Stimulated activated CD8-positive, alpha-beta memory T cell treated with anti-CD3 and anti-CD28 coated beads, Interleukin-4, amount 100 ng/mL, for 4 hours (primary cell): ENCODE results near the gene TRUB2.

Experiments used
- DNase-seq, 2 donors: peaks; one replicate each; pipeline ENCODE4 v3.0.0-alpha.2; 2020; ENCODE audit warnings: low read depth in 2 of 2, low spot score in 1 of 2

The TRUB2 gene, protein sequence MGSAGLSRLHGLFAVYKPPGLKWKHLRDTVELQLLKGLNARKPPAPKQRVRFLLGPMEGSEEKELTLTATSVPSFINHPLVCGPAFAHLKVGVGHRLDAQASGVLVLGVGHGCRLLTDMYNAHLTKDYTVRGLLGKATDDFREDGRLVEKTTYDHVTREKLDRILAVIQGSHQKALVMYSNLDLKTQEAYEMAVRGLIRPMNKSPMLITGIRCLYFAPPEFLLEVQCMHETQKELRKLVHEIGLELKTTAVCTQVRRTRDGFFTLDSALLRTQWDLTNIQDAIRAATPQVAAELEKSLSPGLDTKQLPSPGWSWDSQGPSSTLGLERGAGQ

DNA sequence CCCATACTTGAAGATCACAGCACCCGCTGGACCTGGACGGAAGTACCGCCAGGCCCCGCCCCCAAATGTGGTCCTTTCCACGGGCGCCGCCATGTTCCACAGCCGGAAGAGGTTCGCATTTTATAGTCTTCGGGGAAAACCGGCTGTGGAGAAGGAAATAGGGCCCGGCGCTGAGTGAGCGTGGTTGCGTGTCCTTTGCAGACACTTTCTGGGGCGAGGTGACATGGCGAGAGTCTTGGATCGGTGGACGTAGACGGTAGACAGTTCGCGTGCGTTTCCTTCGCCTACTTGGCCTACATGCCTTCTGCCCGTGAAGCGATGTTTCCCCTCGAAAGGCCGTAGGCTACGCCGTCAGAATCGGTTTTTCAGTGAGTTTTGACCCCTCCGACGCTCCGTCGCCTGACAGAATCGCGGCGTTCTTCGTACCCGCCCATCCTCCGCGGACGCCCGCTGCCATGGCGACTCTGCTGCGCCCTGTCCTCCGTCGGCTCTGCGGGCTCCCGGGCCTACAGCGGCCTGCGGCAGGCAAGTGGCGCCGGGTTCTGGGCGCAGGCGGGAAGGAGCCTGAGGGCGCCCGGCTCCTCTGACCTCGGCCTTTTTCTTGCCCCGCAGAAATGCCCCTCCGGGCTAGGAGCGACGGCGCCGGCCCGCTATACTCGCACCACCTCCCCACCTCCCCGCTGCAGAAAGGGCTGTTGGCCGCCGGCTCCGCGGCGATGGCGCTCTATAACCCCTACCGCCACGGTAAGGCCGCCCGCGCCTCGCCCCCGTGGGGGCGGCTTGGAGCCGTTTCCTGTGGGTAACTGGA, at the start of gene TRUB2, which contains the start of gene COQ4:
Gene TRUB2, minus strand, starts transcription at position 44 of the 808 bp plus-strand sequence. Its CDS starts 39 bp downstream, at position 5.
Gene COQ4, plus strand, starts transcription at position 436 of the 808 bp plus-strand sequence. Its CDS starts 20 bp downstream, at position 456.
- peak; percentile 84 to 85 for DNase-seq

DNA sequence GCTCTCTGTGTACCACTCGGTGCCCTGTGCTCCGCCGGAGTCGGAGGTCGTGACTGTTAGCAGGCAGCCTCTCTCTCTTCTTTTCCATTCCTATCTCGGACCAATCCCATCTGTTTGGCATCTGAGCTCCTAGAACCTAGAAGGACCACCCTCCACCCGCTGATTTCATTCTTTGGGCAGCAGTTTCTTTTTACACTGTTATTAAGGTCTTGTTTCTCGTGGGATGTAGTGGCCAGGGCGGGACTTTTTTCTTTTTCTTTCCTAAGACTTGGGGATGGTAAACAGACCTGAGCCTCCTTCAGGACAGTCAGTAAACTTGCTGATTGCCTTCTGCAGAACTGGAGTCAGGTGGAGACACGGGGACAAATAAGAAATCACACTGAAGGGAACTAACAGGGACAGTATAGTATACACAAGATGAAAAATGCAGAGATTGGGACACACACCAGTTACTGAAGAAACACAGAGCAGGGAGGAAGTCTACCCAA, 49.4 kb upstream of the TRUB2 start:
- DNase-seq: no peak

DNA sequence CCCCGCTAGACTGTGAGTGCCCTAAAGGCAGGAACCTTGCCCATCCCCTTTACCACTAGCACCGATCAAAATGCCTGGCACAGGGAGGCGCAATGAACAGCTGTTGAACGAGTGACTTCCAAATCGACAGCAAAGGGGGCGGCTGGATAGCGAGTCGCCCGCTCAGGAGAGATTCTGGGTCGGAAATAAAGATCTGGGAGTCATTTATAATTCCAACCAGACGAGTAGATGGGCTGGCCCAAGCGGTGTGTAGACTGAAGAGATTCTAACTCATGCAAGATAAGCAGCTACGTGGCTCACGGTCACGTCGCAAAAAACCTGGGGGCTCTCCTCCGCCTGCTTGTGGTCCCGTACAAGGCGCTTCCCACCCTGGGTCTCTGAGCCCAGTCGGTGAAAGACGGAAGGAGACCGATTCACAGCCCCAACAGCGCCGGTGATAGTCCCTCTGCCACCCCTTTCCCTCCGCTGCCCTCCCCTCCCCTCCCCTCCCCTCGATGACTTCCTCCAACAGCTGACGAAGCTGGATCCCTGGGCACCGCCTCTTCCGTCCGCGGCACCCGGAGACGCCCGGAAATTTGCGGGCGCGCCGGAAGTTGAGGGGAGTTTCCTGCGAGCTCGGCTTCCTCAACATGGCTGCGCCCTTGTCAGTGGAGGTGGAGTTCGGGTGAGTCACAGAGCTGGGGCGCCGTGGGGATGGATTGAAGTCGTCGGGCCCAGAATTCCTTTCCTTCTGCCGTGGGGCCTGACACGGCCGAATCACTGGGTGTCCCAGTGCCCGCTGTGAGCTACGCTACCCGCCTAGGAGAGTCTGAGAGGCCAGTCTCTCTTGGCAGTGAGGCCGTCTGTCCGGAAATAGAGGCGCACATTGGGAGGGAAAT, 48.7 kb upstream of the TRUB2 start, which contains the start of gene URM1:
Gene URM1, plus strand, starts transcription at position 623 of the 878 bp plus-strand sequence. Its CDS starts 7 bp downstream, at position 630.
- DNase-seq: peak; percentile 87 to 93

DNA sequence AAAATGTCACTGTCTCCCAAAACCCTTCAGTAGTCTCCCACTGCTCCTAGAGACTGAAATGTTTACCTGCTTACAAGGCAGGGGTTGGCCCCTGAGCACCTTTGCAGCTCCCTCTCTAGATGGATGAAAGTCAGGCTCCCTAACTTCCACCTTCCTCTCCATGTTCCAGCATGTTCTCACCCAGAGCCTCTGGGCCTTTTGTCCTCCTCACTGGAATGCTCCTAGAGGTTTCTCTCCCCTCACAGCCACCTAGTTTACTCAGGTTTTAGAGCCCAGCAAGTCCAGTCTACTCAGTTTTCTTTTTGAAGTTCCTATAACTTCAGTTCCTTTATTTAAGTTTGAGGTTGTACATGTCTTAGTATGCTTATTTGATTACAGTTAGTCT, 48.1 kb upstream of the TRUB2 start:
- no peak for DNase-seq

DNA sequence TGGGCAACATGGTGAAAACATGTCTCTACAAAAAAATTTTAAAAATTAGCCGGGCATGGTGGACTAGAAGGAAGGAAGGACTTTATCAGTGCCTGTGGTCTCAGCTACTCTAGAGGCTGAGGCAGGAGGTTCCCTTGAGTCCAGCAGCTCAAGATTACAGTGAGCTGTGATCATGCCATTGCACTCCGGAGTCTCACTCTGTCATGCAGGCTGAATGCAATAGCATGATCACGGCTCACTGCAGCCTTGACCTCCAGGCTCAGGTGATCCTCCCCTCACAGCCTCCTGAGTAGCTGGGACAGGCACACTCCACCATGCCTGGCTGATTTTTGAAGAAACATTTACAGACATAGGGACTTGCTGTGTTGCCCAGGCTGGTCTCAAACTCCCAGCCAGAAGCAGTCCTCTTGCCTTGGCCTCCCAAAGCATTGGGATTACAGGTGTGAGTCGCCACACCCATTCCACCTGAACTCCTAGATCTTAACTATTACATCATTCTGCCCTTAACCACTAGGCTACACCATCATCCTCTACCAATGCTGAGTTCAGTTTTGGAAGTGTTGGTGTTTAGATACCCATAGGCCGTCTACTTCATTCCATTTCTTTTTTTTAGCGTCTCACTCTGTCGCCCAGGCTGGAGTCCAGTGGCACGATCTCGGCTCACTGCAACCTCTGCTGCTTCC, 46.9 kb upstream of the TRUB2 start:
- no peak for DNase-seq

DNA sequence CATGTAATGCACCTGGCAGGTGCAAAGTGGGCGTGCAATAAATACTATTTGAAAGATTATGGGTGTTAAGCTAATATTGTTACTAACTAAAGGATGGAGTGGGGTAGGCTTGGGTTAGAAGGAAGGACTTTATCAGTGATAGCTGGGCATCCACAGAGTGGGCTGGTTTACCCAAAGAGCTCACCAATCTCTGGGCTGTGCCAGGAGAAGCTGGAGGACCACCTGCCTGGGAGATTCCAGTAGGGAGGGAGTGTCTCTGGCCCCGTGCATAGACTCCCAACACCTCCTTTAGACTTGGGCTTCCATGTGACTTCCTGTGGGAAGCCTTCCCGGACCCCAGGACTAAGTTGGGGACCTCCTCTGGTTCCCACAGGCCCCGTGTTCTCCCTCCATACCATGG, 43.3 kb upstream of the TRUB2 start:
- DNase-seq: no peak

DNA sequence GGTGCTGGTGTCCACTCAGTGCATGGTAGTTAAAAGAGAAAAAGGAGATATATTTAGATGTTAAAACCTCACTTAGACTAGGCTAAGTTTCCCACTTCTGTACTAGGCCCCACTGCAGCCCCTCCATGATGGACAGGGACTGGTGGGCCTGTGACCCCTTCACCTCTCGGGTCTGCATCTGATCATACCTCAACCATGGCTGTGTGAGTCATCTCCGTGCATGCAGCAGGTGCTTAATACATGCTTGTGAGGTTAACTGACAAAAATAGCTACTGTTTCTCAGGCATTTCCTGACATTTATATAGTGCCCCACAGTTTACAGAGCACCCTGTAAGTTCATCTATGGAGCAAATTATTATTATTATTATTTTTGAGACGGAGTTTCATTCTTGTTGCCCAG, 40.5 kb upstream of the TRUB2 start:
- no peak for DNase-seq

DNA sequence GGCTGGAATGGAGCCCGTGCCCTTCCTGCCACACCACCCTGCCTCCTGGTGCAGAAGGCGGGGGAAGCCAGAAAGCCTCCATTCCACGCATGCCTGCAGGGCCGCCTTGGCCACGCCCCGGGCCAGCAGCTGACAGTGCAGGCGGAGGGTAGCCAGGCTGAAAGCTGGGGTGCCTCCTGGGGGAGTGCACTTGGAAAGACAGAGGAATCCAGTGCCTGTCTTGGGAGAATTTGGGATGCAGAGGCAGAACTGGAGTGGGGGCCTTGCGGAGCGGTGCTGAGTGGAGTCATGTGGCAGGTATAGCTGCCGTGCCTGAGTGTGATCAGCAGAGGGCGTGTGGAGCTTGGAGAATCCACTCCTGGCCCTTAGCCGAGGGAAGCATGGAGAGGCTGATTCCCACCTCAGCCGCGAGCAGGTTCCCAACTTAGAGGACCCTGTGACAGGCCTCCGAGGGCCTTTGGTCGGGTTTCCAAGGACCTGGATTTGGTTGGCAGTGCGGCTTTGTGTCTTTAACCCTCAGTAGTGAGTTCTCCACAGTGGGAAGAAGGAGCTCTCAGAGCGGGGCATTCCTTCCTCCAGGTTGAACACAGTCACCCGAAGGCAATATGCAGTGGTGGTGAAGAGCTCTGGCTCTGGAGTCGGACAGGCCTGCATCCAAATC, 39.9 kb upstream of the TRUB2 start:
- peak; percentile 36 to 39 for DNase-seq

DNA sequence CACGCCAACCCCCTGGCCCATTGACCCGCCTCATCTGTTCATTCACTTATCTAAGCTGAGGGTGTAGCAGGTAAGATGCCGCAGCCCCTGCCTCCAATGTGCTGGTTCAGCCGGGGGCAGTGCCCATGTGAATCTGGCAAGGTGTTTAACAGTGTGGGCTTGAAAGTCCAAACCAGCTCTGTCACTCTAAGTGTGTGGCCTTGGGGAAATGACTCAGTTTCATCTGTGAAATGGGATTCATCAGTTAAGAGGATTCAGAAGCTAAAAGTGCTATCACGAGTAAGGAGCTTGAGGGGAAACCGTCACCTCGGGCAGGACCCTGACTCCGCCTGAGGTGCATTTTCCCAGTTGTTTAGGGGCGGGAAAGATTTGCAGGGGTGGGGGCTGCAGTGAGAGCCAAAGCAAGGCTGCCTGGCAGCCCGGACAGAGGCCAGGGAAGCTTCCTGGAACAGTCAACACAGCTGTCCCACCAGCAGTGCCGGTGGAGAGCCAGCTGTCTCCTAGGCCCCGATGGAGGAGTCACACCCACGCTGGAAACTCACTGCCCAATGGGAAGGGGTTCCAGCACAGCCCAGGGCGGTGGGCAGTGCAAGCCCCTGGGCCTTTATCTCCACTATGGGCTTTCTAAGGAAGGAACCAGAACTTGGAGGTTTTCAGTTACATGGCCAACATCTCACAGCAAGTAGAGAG, 39.2 kb upstream of the TRUB2 start:
- DNase-seq: no peak

DNA sequence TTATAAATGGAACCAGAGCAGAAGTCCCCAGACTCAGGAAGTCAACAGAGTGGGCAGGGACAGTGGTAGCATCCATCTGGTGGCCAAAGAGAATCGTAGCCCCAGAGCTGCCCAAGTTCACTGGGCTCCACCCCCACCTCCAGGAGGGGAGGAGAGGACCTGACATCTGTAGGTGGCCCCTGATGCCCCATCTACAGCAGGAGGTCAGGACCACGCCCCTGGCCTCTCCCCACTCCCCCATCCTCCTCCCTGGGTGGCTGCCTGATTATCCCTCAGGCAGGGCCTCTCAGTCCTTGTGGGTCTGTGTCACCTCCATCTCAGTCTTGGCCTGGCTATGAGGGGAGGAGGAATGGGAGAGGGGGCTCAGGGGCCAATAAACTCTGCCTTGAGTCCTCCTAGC, 38.6 kb upstream of the TRUB2 start:
- DNase-seq: no peak

DNA sequence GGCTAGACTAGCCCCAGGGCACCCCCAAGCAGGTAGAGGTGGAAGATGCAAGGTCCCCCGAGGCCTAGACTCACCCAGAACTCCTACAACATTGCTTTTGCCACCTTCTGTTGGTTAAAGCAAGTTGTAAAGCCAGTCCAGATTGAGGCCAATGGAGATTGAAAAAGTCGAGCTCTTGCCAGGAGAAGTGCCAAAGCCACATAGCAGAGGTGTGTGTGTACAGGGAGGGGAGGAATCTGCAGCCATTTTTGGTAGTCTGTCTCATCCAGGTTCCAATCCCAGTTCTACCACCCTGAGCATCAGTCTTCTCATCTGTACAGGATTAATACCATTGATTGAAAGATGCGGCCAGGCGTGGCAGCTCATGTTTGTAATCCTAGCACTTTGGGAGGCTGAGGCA, 36.6 kb upstream of the TRUB2 start:
- no peak for DNase-seq

DNA sequence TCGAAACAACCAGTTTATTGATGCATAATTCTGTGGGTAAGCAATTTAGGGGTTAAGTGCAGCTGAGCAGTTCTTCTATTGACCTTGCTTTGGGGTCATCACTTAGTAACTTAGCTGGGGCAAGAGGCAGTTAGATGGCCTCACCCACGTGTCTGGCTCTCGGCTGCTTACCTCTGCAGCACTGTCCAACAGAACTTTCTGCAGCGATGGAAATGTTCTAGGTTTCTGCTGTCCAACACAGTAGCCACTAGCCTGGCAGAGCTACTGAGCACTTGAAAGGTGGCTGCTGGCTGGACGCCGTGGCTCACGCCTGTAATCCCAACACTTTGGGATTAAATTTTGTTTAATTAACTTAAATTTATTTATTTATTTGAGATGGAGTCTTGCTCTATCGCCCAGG, 35.8 kb upstream of the TRUB2 start:
- no peak for DNase-seq

DNA sequence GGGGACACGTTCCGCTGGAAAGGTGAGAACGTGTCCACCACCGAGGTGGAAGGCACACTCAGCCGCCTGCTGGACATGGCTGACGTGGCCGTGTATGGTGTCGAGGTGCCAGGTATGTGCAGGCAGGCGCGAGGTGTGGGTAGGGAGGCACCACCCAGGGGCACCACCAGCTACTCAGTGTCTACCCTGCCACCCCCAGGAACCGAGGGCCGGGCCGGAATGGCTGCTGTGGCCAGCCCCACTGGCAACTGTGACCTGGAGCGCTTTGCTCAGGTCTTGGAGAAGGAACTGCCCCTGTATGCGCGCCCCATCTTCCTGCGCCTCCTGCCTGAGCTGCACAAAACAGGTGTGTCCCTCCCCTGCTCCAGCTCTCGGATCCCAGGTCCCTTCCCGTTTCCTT, 33.2 kb upstream of the TRUB2 start:
- no peak for DNase-seq

DNA sequence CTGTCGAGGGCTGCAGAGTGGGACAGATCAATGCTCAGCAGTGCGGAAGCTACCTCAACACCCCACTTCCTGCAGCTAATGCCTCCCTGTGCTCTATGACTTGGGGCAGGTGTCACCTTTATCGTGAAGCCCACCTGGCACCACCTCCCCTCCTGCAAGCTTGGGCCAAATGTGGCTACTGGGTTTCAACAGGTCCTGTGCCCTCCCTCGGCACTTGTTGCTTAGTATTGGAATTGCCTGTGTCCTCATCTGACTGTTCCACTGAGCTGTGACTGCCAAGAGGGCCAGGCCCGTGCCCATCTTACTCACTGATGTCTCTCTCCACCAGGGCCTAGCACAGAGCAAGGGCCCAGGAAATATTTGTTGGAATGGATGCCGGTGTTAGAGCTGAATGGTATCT, 27.5 kb upstream of the TRUB2 start:
- DNase-seq: no peak

DNA sequence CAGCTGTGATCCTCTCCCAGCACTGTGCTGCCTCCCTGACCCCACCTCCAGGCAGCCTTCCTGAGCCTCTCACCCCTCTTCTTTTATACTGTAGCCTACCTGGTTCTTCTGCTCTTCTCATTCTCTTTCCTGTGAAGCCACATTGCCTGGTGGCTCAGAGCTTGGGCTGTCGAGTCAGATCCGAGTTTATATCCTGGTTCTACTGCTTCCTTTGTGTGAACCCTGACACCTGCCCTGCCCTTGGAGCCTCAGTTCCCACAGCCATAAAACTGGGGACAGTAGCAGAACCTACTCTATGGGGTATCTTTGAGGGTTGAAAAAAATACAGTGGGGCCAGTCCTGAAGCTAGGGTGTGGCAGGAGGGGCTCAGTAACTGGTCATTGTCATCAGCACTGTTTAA, 26.9 kb upstream of the TRUB2 start:
- DNase-seq: no peak

DNA sequence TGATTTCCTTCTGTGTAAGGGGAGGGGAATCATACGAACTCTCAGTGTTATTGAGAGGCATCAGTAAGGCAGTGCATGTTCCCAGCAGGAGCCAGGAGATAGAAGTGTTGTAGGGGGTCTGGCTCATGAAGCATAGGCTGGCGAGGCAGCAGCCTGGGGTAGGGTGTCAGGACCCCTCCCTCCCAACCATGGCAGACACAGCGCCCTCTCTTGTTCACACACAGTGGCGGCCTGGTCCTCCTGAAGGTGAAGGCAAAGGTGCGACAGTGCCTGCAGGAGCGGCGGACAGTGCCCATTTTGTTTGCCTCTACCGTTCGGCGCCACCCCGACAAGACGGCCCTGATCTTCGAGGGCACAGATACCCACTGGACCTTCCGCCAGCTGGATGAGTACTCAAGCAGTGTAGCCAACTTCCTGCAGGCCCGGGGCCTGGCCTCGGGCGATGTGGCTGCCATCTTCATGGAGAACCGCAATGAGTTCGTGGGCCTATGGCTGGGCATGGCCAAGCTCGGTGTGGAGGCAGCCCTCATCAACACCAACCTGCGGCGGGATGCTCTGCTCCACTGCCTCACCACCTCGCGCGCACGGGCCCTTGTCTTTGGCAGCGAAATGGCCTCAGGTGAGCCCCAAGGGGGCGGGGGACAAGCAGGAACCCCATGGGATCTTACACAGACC, 22.8 kb upstream of the TRUB2 start:
- no peak for DNase-seq

DNA sequence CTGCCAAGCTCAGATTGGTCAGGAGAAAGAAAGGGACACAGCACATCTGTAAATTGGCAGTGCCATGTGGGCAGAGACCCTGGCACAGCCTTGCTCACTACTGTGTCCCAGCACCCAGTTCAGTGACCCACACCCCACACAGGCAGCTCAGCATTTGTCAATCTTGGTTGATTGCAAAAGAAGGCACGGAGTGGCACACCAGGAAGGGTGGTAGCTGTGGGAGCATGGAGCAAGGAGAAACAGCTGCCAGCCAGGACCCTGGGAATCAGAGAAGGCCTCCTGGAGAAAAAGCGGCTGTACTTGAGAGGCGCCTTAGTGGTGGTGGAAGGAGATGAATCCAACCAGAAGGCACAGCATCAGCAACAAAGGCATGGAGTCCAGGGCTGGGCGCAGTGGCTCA, 21.6 kb upstream of the TRUB2 start:
- DNase-seq: no peak

DNA sequence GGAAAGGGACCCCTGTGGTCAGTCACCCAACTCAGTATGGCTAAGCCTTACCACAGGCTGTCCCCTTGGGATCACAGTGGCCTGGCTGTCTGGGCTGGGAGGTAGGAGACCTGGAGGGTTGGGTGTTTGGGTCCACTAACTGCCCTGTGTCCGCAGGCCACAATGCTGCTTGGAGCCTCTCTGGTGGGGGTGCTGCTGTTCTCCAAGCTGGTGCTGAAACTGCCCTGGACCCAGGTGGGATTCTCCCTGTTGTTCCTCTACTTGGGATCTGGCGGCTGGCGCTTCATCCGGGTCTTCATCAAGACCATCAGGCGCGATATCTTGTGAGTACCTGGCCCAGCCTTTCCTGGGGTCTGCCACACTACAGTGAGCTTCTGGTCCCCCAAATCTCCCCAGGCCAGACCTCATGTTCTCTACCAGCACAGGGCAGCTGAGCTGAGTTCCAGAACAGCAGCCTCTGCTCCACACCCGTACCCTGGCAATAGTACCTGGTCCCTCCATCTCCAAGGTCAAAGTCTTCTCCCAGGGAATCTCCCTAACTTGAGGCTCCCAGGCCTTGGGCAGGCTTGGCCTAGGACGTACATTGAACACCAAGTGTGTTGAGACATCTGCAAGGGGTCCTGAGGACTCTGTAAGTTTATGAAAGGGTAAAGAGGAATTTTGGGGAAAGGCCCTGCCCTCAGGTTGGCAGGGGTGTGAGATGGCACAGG, 20.9 kb upstream of the TRUB2 start:
- no peak for DNase-seq
